Colonic mucosa (tissue), 4 donors: ENCODE results near the gene ODC1. TPM values are rescaled to one million over a fixed set of nuclear protein-coding genes. Genes with fewer than 3 reads are reported as not detected.

ENCODE experiments used
- DNase-seq: peaks from one replicate; pipeline ENCODE4 v3.0.0-alpha.2; 2020
- H3K27ac ChIP-seq: fragments of 200-600 bp; one replicate; pipeline ENCODE4 v1.8.0; 2021
- H3K27me3 ChIP-seq: fragments of 200-600 bp; one replicate; pipeline ENCODE4 v1.8.0; 2021
- H3K36me3 ChIP-seq: fragments of 200-600 bp; one replicate; pipeline ENCODE4 v1.8.0; 2021
- H3K4me1 ChIP-seq: fragments of 200-600 bp; one replicate; pipeline ENCODE4 v1.8.0; 2021; ENCODE audit warnings: mild to moderate bottlenecking
- H3K4me3 ChIP-seq: fragments of 200-600 bp; one replicate; pipeline ENCODE4 v1.8.0; 2021
- H3K9ac ChIP-seq, 2 donors: one replicate each; pipeline ENCODE4 v1.7.0; 2013; ENCODE audit warnings: control low read depth in 2 of 2, low read depth in 2 of 2, low read length in 2 of 2
- H3K9me3 ChIP-seq: fragments of 200-600 bp; one replicate; pipeline ENCODE4 v1.8.0; 2021
- intact Hi-C: fragments of 100-400 bp; cut with DNase I; formaldehyde crosslinking; loops from one replicate; pipeline ENCODE4 v1.14.1; 2022
- total RNA-seq, 2 donors: library from RNA; stranded (reverse); fragmentation: NEBNext Ultra II Directional in 1 of 2; extraction: Animal tissue kit (Norgen Biotek cat#: 25700) in 1 of 2; gene quantifications; one replicate each; pipeline ENCODE4 v1.2.1, GENCODE V29; 2021
- TF ChIP-seq, protein P1 (sequence below): fragments of 200-600 bp; IDR thresholded peaks from one replicate; pipeline ENCODE4 v1.8.0; 2022; ENCODE audit warnings: antibody characterized with exemption, mild to moderate bottlenecking
- donor health status: healthy.
- donor health status: DM: no; HTN: no; CAD: no.
- donor health status: DM: no; HTN: no; CAD: no.

The ODC1 gene
- total RNA-seq, 2 donors from 2014 or later, result 45.8 to 107 TPM

DNA sequence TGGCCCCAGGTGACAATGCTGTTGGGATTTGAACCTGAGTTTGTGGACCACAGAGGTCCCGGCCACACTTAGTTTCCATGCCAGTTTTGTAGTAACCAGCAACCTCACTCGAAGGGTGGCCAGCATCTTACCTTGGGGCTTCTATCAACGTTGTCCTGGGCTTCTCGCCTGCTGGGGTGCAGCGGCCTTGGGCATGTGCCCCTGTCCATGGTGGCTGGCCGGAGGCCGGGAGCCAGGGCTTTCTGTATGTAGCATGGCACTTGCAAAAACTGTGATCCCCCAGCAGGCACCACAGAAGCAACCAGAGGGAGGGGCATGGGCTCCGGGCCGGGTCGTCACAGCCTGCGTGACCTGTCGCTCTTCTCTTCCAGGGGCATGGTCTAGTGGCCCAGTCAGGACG lies 51.7 kb downstream of the ODC1 start:
- Histone ChIP-seq H3K9ac (no peak overlapping the region), H3K36me3 (no peaks in the 10 kb centered on the region), H3K27ac (no peak overlapping the region), H3K9me3 (no peaks in the 10 kb centered on the region), H3K27me3 (no peaks in the 10 kb centered on the region), H3K4me3 (no peak overlapping the region), H3K4me1 (peaks cover 15% of the 10 kb centered on the region)
- no peak for DNase-seq
- TF ChIP-seq, protein P1, sequence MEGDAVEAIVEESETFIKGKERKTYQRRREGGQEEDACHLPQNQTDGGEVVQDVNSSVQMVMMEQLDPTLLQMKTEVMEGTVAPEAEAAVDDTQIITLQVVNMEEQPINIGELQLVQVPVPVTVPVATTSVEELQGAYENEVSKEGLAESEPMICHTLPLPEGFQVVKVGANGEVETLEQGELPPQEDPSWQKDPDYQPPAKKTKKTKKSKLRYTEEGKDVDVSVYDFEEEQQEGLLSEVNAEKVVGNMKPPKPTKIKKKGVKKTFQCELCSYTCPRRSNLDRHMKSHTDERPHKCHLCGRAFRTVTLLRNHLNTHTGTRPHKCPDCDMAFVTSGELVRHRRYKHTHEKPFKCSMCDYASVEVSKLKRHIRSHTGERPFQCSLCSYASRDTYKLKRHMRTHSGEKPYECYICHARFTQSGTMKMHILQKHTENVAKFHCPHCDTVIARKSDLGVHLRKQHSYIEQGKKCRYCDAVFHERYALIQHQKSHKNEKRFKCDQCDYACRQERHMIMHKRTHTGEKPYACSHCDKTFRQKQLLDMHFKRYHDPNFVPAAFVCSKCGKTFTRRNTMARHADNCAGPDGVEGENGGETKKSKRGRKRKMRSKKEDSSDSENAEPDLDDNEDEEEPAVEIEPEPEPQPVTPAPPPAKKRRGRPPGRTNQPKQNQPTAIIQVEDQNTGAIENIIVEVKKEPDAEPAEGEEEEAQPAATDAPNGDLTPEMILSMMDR, result no peak
- intact Hi-C loops, result no loop called here

DNA sequence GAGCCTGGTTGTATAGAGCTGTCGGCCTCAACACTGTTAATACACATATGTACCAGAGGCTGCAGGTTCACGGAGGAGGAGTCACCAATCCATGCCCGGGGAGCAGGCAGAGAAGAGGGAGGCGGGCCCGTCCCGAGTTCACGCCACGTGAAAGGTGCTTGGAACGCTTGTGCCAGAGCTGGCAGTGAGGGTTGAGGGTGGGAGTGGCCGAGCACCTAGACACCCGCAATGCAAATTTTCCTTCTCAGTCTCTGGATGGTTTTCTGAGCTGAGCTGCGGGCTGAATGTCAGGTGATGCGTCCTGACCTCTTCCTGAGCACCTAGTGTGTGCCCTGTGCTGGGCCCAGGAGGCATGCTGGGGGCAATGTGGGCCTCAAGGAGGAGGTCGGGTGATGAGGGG lies 52.2 kb downstream of the ODC1 start:
- Histone ChIP-seq H3K27ac (no peak overlapping the region), H3K4me3 (no peak overlapping the region), H3K27me3 (no peaks in the 10 kb centered on the region), H3K36me3 (no peaks in the 10 kb centered on the region), H3K4me1 (peaks cover 11% of the 10 kb centered on the region), H3K9me3 (no peaks in the 10 kb centered on the region), H3K9ac (no peak overlapping the region)
- TF ChIP-seq, protein P1, result no peak
- no peak for DNase-seq
- intact Hi-C loops, result no loop called here

DNA sequence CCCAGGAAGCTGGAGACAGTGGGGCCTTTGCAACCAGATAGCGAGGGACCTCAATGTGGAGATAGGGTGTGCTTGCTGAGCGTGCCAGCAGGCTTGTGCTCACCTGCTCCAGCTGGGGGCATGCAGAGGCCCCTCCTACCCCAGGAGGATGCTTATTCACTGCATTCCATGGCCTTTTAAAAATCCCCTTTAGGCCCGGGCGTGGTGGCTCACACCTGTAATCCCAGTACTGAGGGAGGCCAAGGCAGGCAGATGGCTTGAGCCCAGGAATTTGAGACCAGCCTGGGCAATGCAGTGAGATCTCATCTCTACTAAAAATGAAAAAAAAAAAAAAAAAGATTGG lies 54.5 kb downstream of the ODC1 start:
- Histone ChIP-seq H3K27ac (no peak overlapping the region), H3K27me3 (no peaks in the 10 kb centered on the region), H3K4me3 (no peak overlapping the region), H3K9ac (no peak overlapping the region), H3K9me3 (no peaks in the 10 kb centered on the region), H3K36me3 (no peaks in the 10 kb centered on the region), H3K4me1 (peaks cover 14% of the 10 kb centered on the region)
- TF ChIP-seq, protein P1, result no peak
- DNase-seq, result no peak
- intact Hi-C loops, result no loop called here

DNA sequence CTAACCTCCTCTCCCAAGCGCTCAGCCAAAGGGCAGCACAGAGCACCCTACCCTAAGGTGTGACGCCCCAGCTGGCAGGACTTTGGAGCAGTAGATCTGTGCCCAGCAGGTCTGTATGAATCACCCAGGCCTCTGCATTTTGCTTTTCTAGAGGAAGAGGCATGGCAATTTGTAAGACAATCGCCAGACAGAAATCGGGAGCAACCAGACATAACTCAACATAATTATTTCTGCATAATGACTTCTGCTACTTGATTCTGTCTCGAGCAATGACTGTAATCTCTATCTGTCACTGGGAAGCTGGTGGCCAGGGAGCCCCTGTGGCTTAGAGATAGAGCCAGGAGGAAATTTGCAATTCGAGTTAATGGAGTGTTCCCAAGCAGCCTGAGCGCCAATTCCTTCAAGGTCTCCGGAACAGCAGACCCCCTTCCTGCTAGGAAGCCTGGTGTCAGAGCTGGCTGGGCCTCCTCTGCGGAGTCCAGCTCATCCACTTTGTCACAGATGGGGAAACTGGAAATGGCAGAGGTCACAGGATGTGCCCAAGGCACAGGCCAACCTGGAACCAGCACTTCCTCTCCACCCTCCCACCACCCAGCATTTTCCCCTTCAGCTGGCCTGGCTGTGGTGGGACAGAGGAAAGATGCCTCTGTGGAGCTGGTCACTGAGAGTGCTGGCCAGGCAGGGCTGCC lies 55.0 kb downstream of the ODC1 start:
- Histone ChIP-seq H3K9ac (no peak overlapping the region), H3K4me1 (peaks cover 12% of the 10 kb centered on the region), H3K27ac (peak overlapping the region; percentile 4), H3K36me3 (no peaks in the 10 kb centered on the region), H3K9me3 (no peaks in the 10 kb centered on the region), H3K4me3 (no peak overlapping the region), H3K27me3 (no peaks in the 10 kb centered on the region)
- TF ChIP-seq, protein P1, result no peak
- DNase-seq, result no peak
- intact Hi-C loops, result no loop called here

DNA sequence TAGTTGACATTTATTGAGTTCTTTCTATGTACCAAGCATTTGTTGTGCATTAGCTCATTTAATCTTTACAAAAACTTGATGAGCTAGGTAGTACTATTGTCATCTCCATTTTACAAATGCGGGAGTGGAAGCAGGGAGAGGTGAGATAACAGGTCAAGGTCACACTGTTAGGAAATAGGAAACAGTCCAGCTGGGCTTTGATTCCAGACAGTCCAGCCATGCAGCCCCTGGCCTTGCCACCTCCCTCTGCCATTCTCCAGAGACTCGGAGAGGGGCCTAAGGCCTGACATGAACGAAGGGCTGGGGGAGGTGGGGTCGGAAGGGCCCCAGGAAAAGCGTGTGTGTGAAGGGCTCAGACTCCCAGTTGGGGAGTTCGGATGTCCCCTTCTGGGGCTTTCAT lies 55.6 kb downstream of the ODC1 start:
- TF ChIP-seq, protein P1, result no peak
- no peak for DNase-seq
- Histone ChIP-seq H3K4me3 (no peak overlapping the region), H3K4me1 (peaks cover 12% of the 10 kb centered on the region), H3K36me3 (no peaks in the 10 kb centered on the region), H3K27me3 (no peaks in the 10 kb centered on the region), H3K27ac (no peak overlapping the region), H3K9me3 (no peaks in the 10 kb centered on the region), H3K9ac (no peak overlapping the region)
- intact Hi-C loops, result no loop called here
